Measurements from ENCODE around the gene WDR86. TPM values are rescaled to one million over a fixed set of nuclear protein-coding genes. Genes with fewer than 3 reads are reported as not detected.

The WDR86 gene
- total RNA-seq, 1 experiment from 2014 or later, result 8.1 TPM

- no CpG with 5 or more reads among the region's 14 CpGs for WGBS (ENCODE audit: extremely low coverage, insufficient read length, low lambda C conversion rate)
- Histone ChIP-seq H3T11ph (ENCODE audit: low read length) (no peak overlapping the region), H2BK120ac (ENCODE audit: low read depth, low read length, poor library complexity, severe bottlenecking) (no peak overlapping the region), H3K4ac (ENCODE audit: low read depth, low read length) (no peak overlapping the region), H3K27ac (ENCODE audit: insufficient read length, low read depth, low read length) (no peak overlapping the region), H4K91ac (ENCODE audit: insufficient read length, low read depth, low read length) (no peak overlapping the region), H3K23me2 (ENCODE audit: insufficient read length, low read depth, low read length, poor library complexity, severe bottlenecking) (no peaks in the 10 kb centered on the region), H3K14ac (ENCODE audit: insufficient read depth, low read length) (no peak overlapping the region), H3K79me1 (ENCODE audit: insufficient read depth, low read depth, low read length, poor library complexity, severe bottlenecking) (no peaks in the 10 kb centered on the region), H2AFZ (ENCODE audit: low read length) (no peak overlapping the region), H3K18ac (ENCODE audit: insufficient read length, low read depth, low read length) (no peak overlapping the region), H3K79me2 (ENCODE audit: insufficient read depth, low read length) (no peaks in the 10 kb centered on the region), H2BK15ac (ENCODE audit: low read depth, low read length) (no peak overlapping the region), H4K5ac (ENCODE audit: insufficient read length, low read depth, low read length) (no peak overlapping the region), H3K9me3 (ENCODE audit: control insufficient read depth, low read depth, low read length) (no peaks in the 10 kb centered on the region), H3K23ac (ENCODE audit: insufficient read length, low read depth, low read length) (no peak overlapping the region), H3K27me3 (ENCODE audit: insufficient read depth, low read length) (no peaks in the 10 kb centered on the region), H3K56ac (ENCODE audit: insufficient read length, low read depth, low read length) (no peak overlapping the region), H2AK5ac (ENCODE audit: insufficient read length, low read length) (no peak overlapping the region), H4K20me1 (ENCODE audit: control insufficient read depth, insufficient read depth, insufficient read length) (no peaks in the 10 kb centered on the region), H3K4me2 (ENCODE audit: insufficient read depth, insufficient read length, low read length) (no peak overlapping the region), H3K4me1 (ENCODE audit: insufficient read depth, low read length) (peaks cover 3% of the 10 kb centered on the region; the same call in 1 of the 2 replicates), H3K9ac (ENCODE audit: extremely low read depth, insufficient read length, low read length) (no peak overlapping the region), H4K8ac (replicated peaks; ENCODE audit: insufficient read length, low read depth, low read length) (no peak overlapping the region), H2BK12ac (ENCODE audit: insufficient read length, low read depth, low read length) (no peak overlapping the region), H2BK20ac (ENCODE audit: low read depth, low read length, poor library complexity, severe bottlenecking) (no peak overlapping the region), H2BK5ac (ENCODE audit: insufficient read length, low read length) (no peak overlapping the region)
- DNase-seq, result no peak
- Mint-ChIP-seq H3K27ac (no peak overlapping the region), H3K4me3 (no peak overlapping the region), H3K9me3 (peaks cover 7 to 13% of the 10 kb centered on the region in 2 experiments; a peak in 4 of 5 replicates), H3K27me3 (ENCODE audit: low read depth) (peaks cover 31% of the 10 kb centered on the region), H3K36me3 (ENCODE audit: insufficient read depth in 1 of 3, low read depth in 3 of 3) (peaks cover 0 to 8% (median 0%) of the 10 kb centered on the region in 3 experiments; a peak in 2 of 7 replicates), H3K4me1 (peaks cover 33 to 41% of the 10 kb centered on the region in 2 experiments)
- no peak for TF ChIP-seq CTCF (conservative IDR thresholded peaks at IDR 0.05)
Observed at GRCh38 chr7:151426441-151426903, 16.6 kb upstream of the WDR86 start.
